GM12865 (cell line): ENCODE data around the gene SYNPR.

ENCODE experiments used
- DNase-seq: peaks from one replicate; pipeline ENCODE4 v3.0.0; 2010; ENCODE audit warnings: low read depth
- H3K4me3 ChIP-seq: 2 replicates; pipeline ENCODE4 v1.5.1; 2011; ENCODE audit warnings: mild to moderate bottlenecking, low read depth, low read length, control low read depth
- TF ChIP-seq, protein P1 (sequence below): IDR thresholded peaks from 2 replicates; pipeline ENCODE4 v1.5.1; 2011; ENCODE audit warnings: low read length, control low read depth, low read depth, inconsistent platforms; ENCODE audit not compliant: insufficient read depth; ENCODE audit errors: missing control alignments

SYNPR gene

DNA sequence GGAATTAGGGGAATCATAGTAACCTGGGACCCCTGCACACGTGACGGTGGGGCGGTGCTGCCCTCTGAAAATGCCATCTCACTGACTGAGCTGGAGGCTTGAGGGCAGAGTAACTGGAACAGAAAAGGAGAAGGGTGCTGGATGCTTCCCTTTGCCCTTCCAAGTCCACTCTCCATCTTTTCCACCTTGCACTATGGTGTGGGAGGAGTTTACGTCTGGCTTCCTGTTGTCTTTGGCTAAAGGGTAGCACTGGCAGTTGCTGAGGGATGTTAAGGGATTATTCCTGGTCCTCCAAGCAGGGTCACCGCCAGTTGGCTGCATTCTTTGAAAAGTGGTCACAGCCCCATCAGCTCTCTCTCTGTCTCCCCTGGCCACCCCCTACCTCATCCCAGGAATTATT lies 245.0 kb downstream of the SYNPR start:
- TF ChIP-seq, protein P1, sequence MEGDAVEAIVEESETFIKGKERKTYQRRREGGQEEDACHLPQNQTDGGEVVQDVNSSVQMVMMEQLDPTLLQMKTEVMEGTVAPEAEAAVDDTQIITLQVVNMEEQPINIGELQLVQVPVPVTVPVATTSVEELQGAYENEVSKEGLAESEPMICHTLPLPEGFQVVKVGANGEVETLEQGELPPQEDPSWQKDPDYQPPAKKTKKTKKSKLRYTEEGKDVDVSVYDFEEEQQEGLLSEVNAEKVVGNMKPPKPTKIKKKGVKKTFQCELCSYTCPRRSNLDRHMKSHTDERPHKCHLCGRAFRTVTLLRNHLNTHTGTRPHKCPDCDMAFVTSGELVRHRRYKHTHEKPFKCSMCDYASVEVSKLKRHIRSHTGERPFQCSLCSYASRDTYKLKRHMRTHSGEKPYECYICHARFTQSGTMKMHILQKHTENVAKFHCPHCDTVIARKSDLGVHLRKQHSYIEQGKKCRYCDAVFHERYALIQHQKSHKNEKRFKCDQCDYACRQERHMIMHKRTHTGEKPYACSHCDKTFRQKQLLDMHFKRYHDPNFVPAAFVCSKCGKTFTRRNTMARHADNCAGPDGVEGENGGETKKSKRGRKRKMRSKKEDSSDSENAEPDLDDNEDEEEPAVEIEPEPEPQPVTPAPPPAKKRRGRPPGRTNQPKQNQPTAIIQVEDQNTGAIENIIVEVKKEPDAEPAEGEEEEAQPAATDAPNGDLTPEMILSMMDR = no peak
- no peak overlapping the region for H3K4me3 ChIP-seq
- no peak for DNase-seq

DNA sequence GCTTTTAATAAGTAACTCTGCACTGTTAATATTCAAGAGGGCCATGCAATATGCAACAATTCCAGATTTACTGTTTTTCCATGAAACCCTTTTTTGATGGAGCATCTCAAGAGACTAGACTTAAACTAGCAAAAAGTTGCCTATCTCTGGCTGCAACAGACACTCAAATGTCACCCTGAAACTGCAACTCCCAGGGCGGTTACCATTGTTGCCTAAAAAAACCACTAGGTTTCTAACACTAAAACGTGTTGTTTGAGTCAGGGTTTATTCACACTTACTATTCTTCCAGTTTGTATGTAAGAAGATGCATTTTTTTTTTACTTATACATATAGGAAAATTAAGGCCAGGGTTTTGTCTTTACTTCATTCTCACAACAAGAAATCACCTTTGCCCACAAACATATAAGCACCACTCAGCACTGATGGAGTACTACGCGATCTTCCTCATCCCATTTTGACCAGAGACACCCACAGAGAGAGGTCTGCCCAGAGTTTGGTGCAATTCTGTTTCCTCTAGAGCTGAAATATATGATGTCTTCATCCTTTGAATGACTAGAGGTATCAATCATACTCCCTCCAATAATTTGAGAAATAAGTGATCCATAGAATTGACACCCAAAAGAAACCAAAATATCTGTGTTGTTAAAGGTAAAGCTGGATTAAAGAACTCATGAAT lies 250.4 kb downstream of the SYNPR start:
- DNase-seq = peak; percentile 5
- H3K4me3 ChIP-seq = no peak overlapping the region
- TF ChIP-seq, protein P1 = no peak

DNA sequence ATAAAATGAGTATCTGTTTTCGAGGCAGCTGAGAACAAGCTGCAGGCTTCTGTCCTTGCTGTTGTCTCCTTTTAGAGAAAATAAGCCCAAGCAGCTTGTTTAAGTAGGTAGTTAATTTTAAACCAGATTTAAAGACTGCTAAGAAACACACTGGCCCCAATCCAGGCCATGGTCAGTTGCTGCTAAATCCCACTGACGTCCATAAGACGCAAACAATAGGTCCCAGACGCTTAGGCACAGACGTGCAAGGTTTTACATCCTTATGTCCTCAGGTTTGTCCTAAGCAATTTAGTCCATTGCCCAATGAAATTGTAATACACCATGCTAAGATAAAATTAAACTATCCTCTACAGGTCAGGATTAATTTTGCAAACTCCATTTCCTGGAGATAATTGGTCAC lies 254.4 kb downstream of the SYNPR start:
- TF ChIP-seq, protein P1 = no peak
- H3K4me3 ChIP-seq = no peak overlapping the region
- DNase-seq = no peak

DNA sequence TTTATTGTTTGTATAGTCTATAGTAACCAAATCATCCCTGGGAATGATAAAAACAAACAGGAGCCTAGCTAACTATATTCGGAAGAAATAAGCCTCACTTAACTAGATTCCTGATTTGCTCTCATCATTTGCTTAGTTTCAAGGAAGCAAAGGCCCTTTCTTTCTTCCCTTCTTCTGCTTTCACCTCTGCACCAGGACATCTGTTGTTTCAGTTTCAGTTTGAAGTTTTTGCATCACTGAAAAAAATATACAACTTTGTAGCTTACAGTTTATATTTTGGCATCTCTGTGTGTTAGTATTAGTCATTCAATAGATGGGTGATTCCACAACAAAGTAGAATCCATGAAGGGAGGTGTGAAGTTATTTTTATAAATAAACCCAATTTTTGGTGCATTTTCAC lies 260.8 kb downstream of the SYNPR start:
- H3K4me3 ChIP-seq = no peak overlapping the region
- no peak for DNase-seq
- TF ChIP-seq, protein P1 = no peak

DNA sequence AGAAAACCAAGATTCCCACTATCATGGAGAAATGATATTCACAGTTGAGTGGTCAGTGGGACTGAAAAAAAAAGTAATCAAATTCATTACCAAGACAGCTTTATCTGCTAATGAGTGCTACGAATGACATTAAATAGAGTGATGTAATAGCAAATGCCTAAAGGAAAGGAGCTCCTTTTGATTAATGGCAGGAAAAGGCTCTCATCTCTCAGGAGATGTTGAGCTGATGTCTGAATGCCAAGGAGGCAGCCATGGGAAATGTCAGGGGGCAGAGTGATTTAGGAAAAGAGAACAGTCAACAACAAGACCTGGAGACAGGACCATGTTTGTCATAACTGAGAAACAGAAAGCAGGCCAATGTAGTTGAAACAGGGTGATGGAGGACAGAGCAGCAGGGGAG lies 277.7 kb downstream of the SYNPR start:
- TF ChIP-seq, protein P1 = no peak
- no peak overlapping the region for H3K4me3 ChIP-seq
- DNase-seq = no peak

DNA sequence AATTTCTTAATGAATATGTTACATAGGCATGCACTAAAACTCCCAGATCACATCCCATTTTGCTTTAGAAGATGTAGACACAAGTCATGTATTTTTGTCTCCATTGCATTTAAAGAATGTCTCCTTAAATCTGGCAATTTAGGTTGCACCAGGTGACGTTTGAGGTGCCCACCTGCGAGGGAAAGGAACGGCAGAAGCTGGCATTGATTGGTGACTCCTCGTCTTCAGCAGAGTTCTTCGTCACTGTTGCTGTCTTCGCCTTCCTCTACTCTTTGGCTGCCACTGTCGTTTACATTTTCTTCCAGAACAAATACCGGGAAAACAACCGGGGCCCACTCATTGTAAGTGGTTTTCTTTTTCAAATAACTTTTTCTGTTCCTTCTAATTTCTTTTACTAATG lies 278.3 kb downstream of the SYNPR start:
- no peak for DNase-seq
- no peak overlapping the region for H3K4me3 ChIP-seq
- TF ChIP-seq, protein P1 = no peak

DNA sequence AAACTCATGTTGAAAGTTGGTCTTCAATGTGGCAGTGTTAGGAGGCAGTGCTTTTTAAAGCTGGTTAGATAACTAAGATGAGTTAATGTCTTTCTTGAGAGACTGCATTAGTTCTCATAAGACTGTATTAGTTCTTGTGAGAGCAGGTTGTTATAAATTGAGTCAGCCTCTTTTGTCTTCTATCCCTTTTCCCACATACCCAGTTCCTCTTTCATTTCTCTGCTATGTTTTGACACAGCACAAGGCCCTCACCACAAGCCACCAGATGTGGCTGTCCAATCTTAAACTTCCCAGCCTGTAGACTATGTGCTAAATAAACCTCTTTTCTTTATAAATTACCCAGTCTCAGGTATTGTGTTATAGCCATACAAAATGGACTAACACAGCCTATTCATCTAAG lies 279.8 kb downstream of the SYNPR start:
- peak; percentile 22 for DNase-seq
- TF ChIP-seq, protein P1 = no peak

More for the DNA sequence above, 279.8 kb downstream of the SYNPR start:
- H3K4me3 ChIP-seq = no peak overlapping the region
